DND-41 (cell line): ENCODE results near the gene NRCAM.

ENCODE experiments used
- CTCF ChIP-seq: IDR thresholded peaks from 2 replicates; pipeline ENCODE4 v1.5.1; 2012; ENCODE audit warnings: borderline replicate concordance, low read length, moderate library complexity, mild to moderate bottlenecking; ENCODE audit not compliant: poor library complexity, severe bottlenecking; ENCODE audit errors: extremely low read depth
- EZH2 ChIP-seq: IDR thresholded peaks from 3 replicates; pipeline ENCODE4 v1.6.1; 2012; ENCODE audit warnings: borderline replicate concordance, low read depth, mild to moderate bottlenecking, moderate library complexity, low read length, inconsistent platforms; ENCODE audit not compliant: severe bottlenecking

GRCh38 chr7:108193594-108194498, 262.4 kb downstream of the NRCAM start:
- TF ChIP-seq CTCF (no peak), EZH2 (no peak)
